Pons (tissue), 1 donor: ENCODE results near the gene MPPED1.

Experiments
- DNase-seq: peaks from one replicate; pipeline ENCODE4 v3.0.0-alpha.2; 2016; ENCODE audit warnings: low spot score

MPPED1 gene

DNA sequence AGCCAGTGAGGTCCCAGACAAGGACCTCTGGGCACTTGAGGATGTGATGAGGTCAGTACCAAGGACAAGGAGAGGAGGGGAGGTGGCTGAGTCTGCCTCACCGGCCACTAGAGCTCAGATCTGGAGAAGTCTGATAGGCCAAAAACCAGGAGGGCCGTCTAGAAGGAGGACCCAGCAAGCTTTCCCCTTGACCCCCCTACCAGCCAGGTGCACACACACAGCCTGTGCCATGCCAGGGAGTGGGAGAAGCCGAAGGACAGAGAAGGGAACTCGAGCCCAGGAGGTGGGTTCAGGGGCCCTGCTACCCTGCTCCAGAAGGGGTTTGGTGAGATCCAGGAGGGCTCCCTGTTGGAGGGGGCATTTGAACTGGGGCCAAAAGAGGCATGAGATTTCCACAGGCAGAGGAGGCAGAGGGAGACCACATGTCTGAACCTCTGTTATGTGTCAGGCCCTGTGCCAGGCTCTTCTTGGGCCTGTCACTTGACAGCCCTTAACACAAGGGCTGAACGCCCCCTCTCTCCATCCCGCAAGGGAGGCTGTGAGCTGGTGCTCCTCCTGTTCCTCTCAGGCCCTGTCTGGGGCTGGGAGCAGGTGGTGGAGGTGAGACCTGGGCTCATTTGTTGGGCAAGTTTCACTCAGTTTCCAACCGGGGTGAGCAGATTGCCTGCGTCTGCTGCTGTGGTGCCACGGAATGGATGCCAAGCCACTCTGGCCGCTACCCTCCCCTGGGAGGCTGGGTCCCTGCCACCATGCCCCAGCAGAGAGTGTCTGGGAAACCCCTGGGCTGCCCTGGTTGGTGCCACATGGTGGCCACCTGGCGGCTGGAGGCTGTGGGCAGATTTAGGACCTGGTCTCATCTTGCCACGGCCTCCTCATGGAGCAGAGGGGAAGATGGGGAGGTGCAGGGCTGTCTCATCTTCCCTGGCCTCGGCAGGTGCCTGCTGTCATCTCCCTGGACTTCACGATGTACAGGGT is 65.2 kb downstream of the MPPED1 start:
- no peak for DNase-seq

DNA sequence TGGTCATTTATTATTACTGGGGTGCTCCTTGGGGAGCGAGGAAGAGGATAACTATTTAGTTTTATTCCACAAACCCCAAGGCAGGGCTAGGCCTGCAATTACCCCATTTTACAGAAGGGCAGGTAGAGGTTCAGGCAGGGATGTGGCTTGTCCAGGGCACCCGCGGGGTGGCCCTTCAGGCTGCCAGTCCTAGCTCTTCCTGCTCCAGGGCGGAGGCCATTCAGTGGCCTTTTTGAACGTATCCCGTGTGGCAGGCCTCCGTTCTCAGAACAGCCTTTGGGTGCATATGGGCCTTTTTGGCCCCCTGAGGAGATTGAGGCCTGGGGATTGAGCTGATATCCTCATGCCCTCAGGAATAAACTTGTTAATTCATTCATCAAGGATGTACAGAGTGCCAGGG is 66.2 kb downstream of the MPPED1 start:
- DNase-seq: no peak

DNA sequence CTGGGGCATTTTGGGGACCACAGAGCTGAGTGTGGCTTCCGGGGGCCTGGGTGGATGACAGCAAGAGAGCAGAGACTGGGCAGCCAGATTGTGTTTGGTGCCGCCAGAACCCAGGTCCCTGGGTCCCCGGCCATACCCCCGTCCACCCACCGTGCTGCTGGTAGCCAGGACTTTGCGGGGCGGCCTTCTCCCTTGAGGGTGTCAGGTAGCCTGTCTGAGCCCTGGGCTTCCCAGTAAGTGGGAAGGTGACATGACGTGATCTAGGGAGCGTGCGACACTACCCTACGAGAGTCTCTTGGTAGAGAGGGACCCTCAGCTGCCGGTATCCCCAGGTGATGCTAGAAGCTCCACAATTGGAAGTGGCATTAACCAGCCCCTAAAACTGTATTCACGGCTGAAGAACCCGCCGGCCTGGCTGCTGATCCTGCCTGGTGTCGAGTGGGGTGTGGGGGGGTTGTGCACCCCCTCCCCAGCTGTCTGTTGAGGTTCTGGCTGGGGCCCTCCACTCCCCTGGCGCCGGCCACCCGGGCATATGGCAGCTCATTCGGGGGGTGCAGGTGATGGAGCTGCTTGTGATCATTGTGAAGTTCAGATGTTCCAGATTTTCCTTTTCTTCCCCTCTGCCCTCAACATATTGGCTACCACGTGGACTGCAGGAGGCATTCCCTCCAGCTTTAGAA is 66.9 kb downstream of the MPPED1 start:
- DNase-seq: no peak

DNA sequence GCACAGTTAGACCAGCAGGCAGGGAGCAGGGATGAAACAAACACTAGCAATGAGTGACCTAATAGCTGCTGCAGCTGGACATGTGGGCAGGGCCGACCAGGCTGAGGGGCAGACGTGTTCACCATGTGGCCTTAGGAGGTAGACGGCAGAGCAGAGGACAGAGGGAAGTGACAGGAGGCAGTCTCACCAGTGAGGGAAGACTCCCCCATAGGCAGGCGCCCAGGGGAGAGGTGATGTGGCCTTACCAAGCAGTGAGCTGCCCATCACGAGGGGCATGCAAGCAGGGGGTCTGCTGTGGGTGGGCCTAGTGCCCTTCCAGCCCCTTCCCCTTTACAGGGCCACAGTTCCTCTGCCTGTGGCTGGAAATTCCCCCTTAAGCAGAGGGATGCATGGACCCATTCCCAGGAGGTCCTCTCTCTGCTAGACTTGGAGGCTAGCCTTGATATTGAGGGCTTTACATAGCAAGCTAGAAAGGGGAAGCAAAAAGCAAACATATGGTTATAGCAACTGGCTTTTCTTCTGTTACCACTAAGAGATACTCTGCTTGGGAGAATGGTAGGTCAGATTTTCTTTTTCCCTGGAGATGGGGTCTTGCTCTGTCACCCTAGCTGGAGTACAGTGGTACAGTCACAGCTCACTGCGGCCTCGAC is 67.6 kb downstream of the MPPED1 start:
- no peak for DNase-seq

DNA sequence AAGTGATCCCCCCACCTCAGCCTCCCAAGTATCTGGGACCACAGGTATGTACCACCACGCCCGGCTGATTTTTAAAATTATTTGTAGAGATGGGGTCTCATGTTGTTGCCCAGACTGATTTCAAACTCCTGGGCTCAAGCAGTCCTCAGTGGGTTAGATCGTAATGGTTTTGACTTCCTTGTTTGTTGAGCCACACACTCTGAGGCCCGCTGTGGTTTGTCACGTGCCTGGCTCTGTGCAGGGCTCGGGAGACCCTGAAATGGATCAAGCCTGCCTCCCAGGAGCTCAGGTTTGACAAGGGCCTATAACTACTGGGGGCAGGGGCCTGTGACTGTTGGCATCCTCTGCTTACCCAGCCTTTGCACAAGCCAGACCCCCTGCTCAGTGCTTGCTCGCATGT is 68.1 kb downstream of the MPPED1 start:
- DNase-seq: peak; percentile 7

DNA sequence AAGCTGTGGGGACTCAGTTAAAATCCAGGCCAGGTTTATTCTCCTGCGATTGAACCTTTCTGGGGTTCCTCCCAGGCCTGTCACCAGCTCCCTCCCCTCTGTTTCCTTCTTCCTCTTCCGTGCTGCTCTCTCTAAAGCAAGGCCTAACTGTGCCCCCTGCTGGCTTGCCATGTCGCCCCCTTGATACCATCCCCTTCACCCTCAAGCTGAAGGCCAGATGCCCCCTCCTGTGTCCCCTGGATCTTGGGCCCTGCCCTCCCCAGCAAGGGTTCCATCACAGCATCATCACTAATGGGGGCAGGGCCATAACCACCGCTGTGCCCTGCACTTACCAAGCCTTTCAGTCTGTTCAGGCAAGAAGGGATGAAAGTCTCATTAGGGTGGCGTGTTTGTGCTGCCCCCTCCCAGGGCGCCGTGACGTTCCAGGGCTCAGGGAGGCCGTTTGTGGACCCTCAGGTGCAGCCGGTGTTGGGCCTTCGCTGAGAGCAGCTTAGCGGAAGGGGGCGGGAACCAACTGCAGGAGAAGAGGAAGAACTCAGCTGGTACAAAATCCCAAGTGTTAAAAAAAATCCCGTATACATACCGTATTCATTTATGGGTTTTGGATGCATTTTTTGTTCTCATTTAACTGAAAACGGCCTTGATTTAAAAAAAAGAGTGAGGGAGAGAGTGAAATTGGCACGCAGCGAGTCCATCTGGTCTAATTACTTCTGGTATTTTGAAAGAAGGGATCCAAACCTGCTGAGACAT is 69.9 kb downstream of the MPPED1 start:
- DNase-seq: peak; percentile 13

DNA sequence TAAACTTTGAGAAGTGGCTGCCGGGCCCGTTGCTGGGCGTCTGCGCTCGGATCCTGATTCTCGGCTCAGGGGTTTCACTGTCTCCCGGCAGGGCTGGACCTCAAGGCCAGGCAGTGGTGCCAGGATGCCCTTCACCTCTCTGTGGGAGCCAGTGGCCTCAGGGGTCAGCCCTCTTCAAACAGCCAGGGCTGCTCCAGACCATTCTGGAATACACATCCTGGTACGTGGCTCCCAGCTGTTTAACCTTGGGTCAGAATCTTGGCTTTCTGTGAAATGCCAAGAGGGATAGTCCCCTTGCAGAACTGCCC is 70.5 kb downstream of the MPPED1 start:
- no peak for DNase-seq

DNA sequence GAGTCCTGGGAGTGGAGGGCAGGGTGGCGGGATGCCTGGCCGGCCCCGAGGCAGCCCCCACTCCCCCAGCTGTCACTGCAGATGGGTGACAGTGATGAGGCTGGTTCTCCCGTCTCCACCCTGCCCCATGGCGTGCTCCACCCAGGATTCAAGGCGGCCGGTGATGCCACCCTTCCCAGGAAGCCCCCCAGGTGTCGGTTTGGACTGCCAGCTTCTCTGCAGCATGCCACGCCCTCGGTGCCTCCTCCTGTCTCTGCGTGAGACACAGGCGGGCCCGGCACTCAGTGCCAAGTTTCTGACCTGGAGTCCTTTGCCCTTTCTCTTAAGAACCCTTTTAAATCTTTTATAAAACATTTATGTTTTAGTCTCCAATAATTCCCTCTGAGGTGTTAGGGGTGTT is 71.5 kb downstream of the MPPED1 start:
- no peak for DNase-seq

DNA sequence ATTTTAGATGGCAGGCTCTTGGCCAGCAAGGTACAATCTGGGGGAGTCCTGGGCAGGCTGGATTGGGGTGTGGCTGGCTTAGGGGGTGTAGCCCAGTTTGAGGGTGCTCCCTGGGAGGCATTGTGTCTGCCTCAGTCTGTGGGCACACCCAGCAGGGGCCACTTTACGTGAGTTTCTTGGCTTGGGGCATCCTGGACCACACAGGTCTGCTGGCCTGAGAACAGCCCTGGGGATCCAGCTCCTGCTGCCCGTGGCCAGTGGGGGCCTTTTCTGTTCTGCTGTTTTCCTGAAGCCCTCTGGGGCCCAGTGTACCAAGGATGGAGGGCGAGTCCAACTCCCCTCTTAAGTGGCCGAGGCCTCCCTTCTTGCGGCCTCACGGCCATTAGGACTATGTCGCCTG is 71.9 kb downstream of the MPPED1 start:
- no peak for DNase-seq

DNA sequence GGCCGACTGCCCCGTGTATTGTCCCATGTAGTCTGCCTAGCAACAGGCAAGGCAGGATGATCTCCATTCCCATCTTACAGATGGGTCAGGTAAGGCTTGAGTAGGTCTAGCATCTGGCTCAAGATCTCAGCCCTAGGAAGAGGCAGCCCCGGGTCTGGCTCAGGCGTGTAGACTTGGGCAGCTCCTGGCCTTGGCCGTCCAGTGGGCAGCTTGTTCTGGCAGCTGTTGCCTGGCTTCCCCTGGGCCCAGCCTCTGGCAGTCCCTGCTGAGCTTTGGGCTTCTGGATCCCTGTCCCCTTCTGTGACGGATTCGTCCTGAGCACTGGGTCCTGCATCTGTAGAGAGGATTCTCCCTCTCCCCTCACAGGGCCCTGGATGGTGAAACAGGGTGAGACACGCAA is 72.4 kb downstream of the MPPED1 start:
- no peak for DNase-seq

DNA sequence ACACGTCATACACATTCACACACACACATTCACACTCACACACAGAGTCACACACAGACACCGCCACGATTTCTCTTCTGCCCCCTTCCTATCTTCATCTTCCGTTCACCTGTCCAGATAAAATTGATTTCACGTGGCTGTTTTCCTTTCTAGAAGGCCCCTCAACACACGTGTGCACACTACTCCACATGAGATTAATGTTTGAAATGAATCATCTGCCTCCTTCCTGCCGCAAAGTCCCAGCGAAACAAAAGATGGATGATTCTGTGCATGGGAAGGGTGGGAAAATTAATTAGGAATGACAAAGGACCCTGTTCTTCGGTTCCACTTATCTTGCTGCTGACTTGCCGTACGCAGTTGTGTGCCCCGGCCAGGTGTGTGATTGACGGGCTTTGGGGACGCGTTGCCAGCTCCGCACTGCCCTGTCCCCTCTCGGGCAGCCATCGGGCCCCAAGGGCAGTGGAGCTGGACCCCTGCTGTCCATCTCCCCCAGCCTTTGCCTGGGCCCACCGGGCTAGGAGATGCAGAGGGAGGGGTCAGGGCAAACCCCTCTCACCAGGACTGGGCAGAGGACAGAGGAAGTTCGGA is 73.8 kb downstream of the MPPED1 start:
- no peak for DNase-seq

DNA sequence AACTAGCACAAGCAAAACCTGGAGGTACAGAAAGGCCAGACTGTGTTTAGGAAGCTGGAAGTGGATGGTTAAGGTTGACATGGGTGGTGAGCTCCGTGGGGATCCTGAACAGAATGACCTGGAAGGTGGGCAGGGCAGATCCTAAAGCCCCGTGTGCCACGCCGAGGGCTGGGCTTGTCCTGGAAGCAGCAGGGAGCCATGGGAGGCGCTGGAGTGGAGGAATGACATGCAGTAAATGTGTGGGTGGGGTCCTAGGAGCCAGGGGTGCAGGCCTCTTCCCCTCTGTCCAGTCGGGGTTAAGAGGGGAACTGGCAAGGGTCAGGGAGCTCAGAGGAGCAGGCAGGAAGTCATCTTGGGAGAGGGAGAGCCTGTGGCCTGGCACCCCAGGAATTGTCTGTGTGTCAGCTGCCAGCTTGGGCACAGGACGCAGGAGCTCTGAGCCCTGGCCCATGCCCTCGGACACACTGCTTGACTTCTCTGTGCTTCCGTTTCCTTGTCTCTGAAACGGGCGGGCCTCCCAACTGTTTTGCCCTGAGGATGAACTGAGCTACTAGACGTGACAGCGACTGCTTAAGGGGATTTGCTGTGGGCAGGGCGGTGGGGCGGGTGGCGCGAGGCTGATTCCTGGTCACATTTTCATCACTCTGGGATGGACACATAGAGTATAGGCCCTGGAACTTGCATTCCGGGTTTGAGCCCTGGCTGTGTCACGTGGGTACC is 75.7 kb downstream of the MPPED1 start:
- no peak for DNase-seq

DNA sequence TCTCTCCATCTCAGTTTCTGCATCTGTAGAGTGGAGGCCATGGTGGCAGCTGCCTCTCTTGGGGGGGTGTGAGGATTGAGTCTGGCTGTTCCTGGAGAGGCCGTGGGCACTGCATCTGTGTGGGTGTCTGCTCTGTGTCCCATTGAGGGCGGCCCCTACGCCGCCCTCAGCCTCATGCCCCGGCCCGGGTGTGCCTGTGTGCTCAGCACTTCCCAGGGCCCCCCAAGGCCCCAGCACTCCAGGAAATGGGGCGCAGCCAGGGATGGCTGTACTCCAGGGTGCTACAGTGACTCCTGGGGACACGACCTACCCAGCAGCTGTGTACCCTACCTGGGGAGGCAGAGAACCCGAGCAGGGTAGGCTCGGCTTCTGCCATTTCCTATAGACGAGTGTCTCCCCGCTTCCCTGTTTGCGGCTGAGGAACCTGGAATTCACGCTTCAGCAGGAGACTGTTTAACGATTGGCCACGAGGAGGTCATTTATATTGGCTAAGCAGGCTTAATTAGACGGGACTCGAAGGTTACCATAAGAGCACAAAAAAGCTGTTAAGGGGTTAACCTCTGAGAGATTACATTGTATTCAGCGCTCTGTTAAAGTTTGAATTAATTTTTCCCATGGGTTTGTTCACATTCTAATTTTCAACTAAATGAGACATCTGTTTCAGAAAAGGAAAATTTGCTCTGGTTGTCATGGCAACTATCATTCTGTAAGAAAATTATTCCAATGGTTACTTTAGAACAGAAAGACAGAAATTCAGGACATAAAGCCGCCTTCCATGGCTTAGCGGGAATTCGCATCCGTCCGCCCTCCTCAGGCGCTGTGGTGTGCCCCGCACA is 76.4 kb downstream of the MPPED1 start:
- DNase-seq: no peak

DNA sequence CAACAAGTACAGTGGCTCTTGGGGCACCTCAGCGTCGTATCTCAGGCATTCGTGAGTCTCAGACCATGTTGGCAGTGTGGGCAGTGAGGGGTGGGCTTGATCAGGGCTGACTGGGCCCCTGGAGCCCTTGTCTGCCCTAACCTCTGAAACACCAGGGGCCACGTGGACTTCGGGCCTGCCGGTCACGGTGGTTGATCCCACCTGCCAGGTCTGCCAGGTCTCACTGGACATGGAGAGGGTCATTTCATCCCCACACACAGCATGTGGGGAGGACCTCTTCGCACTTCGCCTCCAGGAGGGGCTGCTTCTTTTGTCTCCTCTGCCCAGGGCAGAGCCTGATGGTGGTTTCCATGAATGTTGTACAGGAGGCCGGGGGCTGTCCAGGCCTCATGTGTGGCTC is 77.1 kb downstream of the MPPED1 start:
- no peak for DNase-seq

DNA sequence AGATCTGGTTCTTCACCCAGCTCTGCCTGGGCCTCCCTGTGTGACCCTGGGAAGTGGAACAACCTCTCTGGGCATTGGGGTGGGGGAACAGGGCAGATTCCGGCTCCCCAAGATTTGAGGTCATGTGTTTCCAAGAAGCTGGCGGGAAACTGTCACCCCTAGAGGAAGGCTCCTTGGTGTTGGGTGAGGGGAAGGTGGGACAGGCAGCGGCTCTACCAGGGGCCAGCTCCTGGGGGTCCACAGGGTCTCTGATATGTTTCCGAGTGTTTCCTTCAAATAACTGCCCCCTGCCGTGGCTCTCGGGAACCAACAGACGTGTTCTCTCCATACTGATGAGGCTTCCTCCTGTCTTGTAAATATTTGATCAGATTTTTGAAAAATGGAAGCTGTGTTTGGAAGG is 78.5 kb downstream of the MPPED1 start:
- DNase-seq: no peak

DNA sequence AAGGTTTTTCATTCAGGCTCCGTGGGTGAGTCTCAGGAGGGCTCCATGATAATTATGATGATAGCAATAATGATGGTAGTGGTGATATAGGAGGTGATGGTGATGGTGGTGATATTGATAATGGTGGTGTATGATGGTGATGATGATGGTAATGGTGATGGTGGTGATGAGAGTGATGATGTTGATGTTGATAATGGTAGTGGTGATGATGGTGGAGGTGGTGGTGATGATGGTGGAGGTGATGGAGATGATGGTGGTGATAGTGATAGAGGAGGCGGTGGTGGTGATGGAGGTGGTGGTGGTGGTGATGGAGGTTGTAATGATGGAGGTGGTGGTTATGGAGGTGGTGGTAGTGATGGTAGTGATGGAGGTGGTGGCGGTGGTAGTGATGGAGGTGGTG is 79.4 kb downstream of the MPPED1 start:
- DNase-seq: no peak

DNA sequence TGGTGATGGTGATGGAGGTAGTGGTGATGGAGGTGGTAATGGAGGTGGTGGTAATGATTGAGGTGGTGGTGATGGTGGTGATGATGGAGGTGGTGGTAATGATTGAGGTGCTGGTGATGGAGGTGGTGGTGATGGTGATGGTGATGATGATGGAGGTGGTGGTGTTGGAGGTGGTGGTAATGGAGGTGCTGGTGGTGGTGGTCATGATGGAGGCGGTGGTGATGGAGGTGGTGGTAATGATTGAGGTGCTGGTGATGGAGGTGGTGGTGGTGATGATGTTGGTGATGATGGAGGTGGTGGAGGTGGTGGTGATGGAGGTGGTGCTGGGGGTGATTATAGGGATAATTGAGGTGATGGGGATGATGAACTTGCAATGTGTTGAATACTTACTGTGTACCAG is 79.9 kb downstream of the MPPED1 start:
- no peak for DNase-seq

DNA sequence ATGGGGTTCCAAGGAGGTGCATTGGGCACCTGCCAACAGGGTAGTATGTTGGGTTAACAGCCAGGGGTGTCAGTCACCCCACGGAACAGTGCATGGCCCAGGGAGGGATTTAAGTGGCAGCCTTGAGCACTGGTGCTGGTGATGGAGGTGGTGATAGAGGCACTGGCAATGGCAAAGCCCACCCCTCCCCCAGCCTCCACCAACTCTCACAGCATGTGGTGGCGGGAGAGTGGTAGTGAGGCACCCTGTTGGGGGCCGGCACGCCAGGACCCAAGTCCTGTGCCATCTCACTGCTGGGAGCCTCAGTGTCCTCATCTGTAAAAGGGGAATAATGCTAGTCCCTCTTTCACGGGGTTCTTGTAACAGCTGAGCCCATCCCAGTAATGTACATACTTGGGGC is 81.5 kb downstream of the MPPED1 start:
- DNase-seq: no peak

DNA sequence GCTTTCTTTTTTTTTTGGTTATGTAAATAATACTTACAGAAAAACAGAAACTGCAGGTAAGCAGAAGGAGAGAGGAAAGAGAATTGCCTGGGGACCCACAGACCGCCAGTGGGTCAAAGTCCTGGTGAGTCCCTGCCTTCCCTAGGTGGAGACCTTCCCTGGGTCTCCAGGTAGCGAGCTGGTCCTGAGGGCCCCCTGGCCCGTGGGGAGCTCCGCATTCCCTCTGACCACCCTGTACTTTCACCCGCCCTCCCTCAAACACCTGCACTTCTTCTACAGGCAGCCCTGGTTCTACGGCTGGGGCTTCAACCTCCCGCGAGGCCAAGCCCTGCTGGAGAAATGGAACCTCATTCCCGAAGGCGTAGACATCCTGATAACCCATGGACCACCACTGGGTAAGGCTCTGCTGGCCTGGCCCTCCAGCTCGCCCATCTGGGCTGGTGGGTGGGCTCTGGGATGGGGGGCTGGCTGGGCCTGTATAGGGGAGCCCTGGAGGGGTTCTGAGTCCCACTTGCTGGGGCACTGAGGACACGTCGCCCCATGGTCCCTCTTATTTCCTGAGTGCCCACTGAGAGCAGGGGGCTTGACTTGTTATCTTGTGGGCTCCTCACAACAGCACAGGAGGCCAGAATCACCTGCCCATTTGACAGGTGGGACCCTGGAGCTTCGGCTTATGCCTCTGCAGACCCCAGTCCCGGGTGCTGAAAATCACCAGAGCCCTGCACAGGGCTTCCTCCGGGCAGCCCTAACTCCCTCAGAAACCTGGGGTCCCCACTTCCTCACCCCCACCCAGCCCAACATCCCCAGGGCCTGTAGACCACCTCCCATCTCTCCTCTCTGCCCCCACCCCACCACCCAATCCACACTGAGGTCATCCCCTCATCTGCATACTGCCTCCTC is 86.4 kb downstream of the MPPED1 start:
- DNase-seq: no peak
